Measurements from ENCODE around the gene SAMD4A. TPM values are rescaled to one million over a fixed set of nuclear protein-coding genes. Genes with fewer than 3 reads are reported as not detected.

SAMD4A gene
- total and polyA plus RNA-seq, 8 donors: 2.9 to 12.2 (median 9.4) TPM

GRCh38 chr14:54756656-54757392, 189.9 kb downstream of the SAMD4A start:
- WGBS, 2 donors: 60 to 72% methylated on average over 3 of the region's 3 CpGs
- Histone ChIP-seq H3K9me3 (no peaks in the 10 kb centered on the region), H3K4me1 (no peaks in the 10 kb centered on the region), H3K4me3 (no peak overlapping the region), H3K27ac (no peak overlapping the region), H3K27me3 (no peaks in the 10 kb centered on the region), H3K36me3 (no peaks in the 10 kb centered on the region)
- FAIRE-seq: no peak
- no peak for ATAC-seq
- intact Hi-C loops (cut with DNase I): no loop called here
- TF ChIP-seq CTCF (IDR thresholded peaks at IDR 0.05): no peak
- DNase-seq: no peak

- H3K4me1 ChIP-seq: no peaks in the 10 kb centered on the region
- ATAC-seq (no peak), DNase-seq (no peak), FAIRE-seq (no peak)
- intact Hi-C loops (cut with DNase I): no loop called here
- no peaks in the 10 kb centered on the region for H3K36me3 ChIP-seq
- TF ChIP-seq CTCF (IDR thresholded peaks at IDR 0.05): no peak
- no peaks in the 10 kb centered on the region for H3K27me3 ChIP-seq
- H3K27ac ChIP-seq: no peak overlapping the region
- H3K4me3 ChIP-seq: no peak overlapping the region
- H3K9me3 ChIP-seq: no peaks in the 10 kb centered on the region
- 87 to 89% methylated on average over 9 of the region's 9 CpGs for WGBS, 2 donors
These were observed 191.1 kb downstream of the SAMD4A start for GRCh38 chr14:54758041-54758440.

- WGBS, 2 donors: 89 to 90% methylated on average over 33 of the region's 33 CpGs
- H3K4me1 ChIP-seq: no peaks in the 10 kb centered on the region
- H3K9me3 ChIP-seq: no peaks in the 10 kb centered on the region
- TF ChIP-seq CTCF (IDR thresholded peaks at IDR 0.05): no peak
- H3K27me3 ChIP-seq: no peaks in the 10 kb centered on the region
- no peaks in the 10 kb centered on the region for H3K36me3 ChIP-seq
- H3K27ac ChIP-seq: no peak overlapping the region
- intact Hi-C loops (cut with DNase I): loop anchor here in 1 of 3 donors (10.0 kb wide), 1 partner anchor 75 kb away; no protein-coding TSS in a partner anchor
- H3K4me3 ChIP-seq: no peak overlapping the region
- DNase-seq (no peak), ATAC-seq (no peak), FAIRE-seq (no peak)
These were observed 193.2 kb downstream of the SAMD4A start for GRCh38 chr14:54759982-54760585.

- DNase-seq: no peak
- Histone ChIP-seq H3K27ac (no peak overlapping the region), H3K27me3 (no peaks in the 10 kb centered on the region), H3K9me3 (no peaks in the 10 kb centered on the region), H3K36me3 (no peaks in the 10 kb centered on the region), H3K4me1 (no peaks in the 10 kb centered on the region), H3K4me3 (no peak overlapping the region)
- intact Hi-C loops (cut with DNase I): loop anchor here in 1 of 3 donors (10.0 kb wide), 1 partner anchor 76 kb away; no protein-coding TSS in a partner anchor
- WGBS, 2 donors: 86% methylated on average over 11 of the region's 11 CpGs
- no peak for FAIRE-seq
- TF ChIP-seq CTCF (IDR thresholded peaks at IDR 0.05): no peak
- ATAC-seq: no peak
These were observed 194.1 kb downstream of the SAMD4A start for GRCh38 chr14:54760866-54761575.
